Measurements from ENCODE around the gene PPP1R14D. TPM values are rescaled to one million over a fixed set of nuclear protein-coding genes. Genes with fewer than 3 reads are reported as not detected.

Gene PPP1R14D
- total and polyA plus RNA-seq, 2 of the 8 experiments (the other 6 are each of a cell fraction or from before 2014, with no cell fraction given): not detected

DNA sequence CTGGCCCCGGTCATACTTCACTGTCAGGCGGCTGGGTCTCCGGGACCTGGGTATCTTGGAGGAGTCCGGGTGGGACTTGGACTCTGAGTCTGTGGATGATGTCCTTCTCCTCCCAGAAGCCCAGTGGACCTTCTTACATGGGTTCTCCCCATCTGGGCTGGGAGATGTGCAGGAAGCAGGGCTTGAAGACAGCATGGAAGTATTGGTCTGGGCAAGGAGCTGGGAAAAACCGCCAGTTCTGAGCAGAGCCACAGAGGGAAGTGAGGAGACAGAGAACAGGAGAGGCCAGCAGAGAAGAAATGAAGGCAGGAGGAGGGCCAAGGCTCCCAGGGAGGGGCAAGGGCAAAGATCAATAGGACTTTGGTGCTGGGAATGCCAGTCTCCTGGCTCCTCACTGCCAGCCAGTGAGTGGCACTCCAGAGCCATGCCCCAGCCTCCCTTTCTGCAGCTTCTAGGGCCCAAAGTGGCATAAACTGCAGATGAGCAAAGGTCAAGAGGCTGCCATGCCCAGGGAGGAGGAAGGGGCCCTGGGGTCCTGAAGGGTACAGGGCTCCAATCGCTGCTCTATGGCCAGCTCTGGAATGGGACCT, at the start of gene PPP1R14D (continued):
- TF ChIP-seq SUZ12 (IDR thresholded peaks at IDR 0.05; ENCODE audit: low read length) (no peak), RXRA (IDR thresholded peaks at IDR 0.05; ENCODE audit: insufficient read depth, low read depth, low read length) (no peak), RNF2 (IDR thresholded peaks at IDR 0.05; ENCODE audit: borderline replicate concordance, low read depth, low read length, missing control alignments, poor library complexity, severe bottlenecking) (no peak), SP2 (IDR thresholded peaks at IDR 0.05; ENCODE audit: low read length) (no peak), SIX5 (IDR thresholded peaks at IDR 0.05; ENCODE audit: low read depth, low read length) (no peak), RAD21 (IDR thresholded peaks at IDR 0.05 in 1 of 2, conservative IDR thresholded peaks at IDR 0.05 in 1 of 2; ENCODE audit: low read depth in 2 of 2, low read length in 2 of 2) (no peak), CEBPB (IDR thresholded peaks at IDR 0.05; ENCODE audit: low read depth, low read length) (no peak)
- TF ChIP-seq, protein P1, sequence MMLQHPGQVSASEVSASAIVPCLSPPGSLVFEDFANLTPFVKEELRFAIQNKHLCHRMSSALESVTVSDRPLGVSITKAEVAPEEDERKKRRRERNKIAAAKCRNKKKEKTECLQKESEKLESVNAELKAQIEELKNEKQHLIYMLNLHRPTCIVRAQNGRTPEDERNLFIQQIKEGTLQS (IDR thresholded peaks at IDR 0.05; ENCODE audit: insufficient read depth, low read depth, low read length): no peak
